WERI-Rb-1 (cell line): ENCODE data around the gene SAMD8.
"Not testable (repeated sequence)": the region's sequence is repeated elsewhere in the genome, so short reads cannot be mapped to it uniquely, and the experiment has no call there.

ENCODE experiments used
- DNase-seq: peaks from one replicate; pipeline ENCODE4 v3.0.0-alpha.2; 2020
- H3K27ac ChIP-seq: fragments of 250-450 bp; sonication (Bioruptor Pico); 2 replicates; pipeline ENCODE4 v1.5.1; 2020; ENCODE audit warnings: mild to moderate bottlenecking, moderate library complexity
- H3K27me3 ChIP-seq: fragments of 250-450 bp; sonication (Bioruptor Pico); 2 replicates; pipeline ENCODE4 v1.5.1; 2021; ENCODE audit warnings: mild to moderate bottlenecking, low read depth, moderate library complexity; ENCODE audit not compliant: insufficient read depth, severe bottlenecking
- H3K36me3 ChIP-seq: fragments of 250-450 bp; sonication (Bioruptor Pico); 2 replicates; pipeline ENCODE4 v1.5.1; 2020; ENCODE audit warnings: mild to moderate bottlenecking, moderate library complexity
- H3K4me3 ChIP-seq: 2 replicates; pipeline ENCODE4 v1.5.1; 2011; ENCODE audit warnings: low read depth, mild to moderate bottlenecking, control low read depth, low read length
- H3K9me3 ChIP-seq: fragments of 250-450 bp; sonication (Bioruptor Pico); 2 replicates; pipeline ENCODE4 v1.5.1; 2021; ENCODE audit warnings: mild to moderate bottlenecking, moderate library complexity; ENCODE audit not compliant: severe bottlenecking
- CTCF ChIP-seq: IDR thresholded peaks from 2 replicates; pipeline ENCODE4 v1.5.1; 2011; ENCODE audit warnings: low read depth, mild to moderate bottlenecking, control low read depth, inconsistent platforms, low read length

Gene SAMD8

GRCh38 chr10:75186310-75186709 is 74.9 kb downstream of the SAMD8 start:
- Histone ChIP-seq H3K27me3 (no peaks in the 10 kb centered on the region), H3K36me3 (no peaks in the 10 kb centered on the region; the same call in 1 of the 2 replicates), H3K27ac (no peak overlapping the region), H3K9me3 (no peaks in the 10 kb centered on the region), H3K4me3 (no peak overlapping the region)
- no peak for TF ChIP-seq CTCF
- no peak for DNase-seq

- Histone ChIP-seq H3K27me3 (no peaks in the 10 kb centered on the region), H3K36me3 (no peaks in the 10 kb centered on the region; the same call in 1 of the 2 replicates), H3K4me3 (no peak overlapping the region), H3K9me3 (no peaks in the 10 kb centered on the region), H3K27ac (no peak overlapping the region; the same call in 1 of the 2 replicates)
- peak; percentile 83 for TF ChIP-seq CTCF
- DNase-seq: peak; percentile 60
Observed at GRCh38 chr10:75187961-75188426, 76.5 kb downstream of the SAMD8 start.

GRCh38 chr10:75188522-75188921 is 77.1 kb downstream of the SAMD8 start:
- not testable (repeated sequence) for H3K27ac ChIP-seq, H3K36me3 ChIP-seq, H3K9me3 ChIP-seq, H3K4me3 ChIP-seq, H3K27me3 ChIP-seq, DNase-seq

GRCh38 chr10:75189266-75190096 is 78.0 kb downstream of the SAMD8 start:
- no peak for DNase-seq
- H3K27me3 ChIP-seq: no peaks in the 10 kb centered on the region
- no peak overlapping the region for H3K27ac ChIP-seq
- no peaks in the 10 kb centered on the region for H3K9me3 ChIP-seq
- TF ChIP-seq CTCF: no peak
- no peaks in the 10 kb centered on the region for H3K36me3 ChIP-seq
- H3K4me3 ChIP-seq: no peak overlapping the region

GRCh38 chr10:75191821-75192568 is 80.5 kb downstream of the SAMD8 start:
- DNase-seq: no peak
- TF ChIP-seq CTCF: no peak
- no peak overlapping the region for H3K4me3 ChIP-seq

GRCh38 chr10:75194625-75195024 is 83.2 kb downstream of the SAMD8 start:
- not testable (repeated sequence) for DNase-seq, H3K4me3 ChIP-seq, H3K27me3 ChIP-seq, H3K9me3 ChIP-seq, H3K36me3 ChIP-seq, H3K27ac ChIP-seq

More at GRCh38 chr10:75191821-75192568, 80.5 kb downstream of the SAMD8 start:
- Histone ChIP-seq H3K36me3 (no peaks in the 10 kb centered on the region), H3K9me3 (no peaks in the 10 kb centered on the region), H3K27me3 (no peaks in the 10 kb centered on the region), H3K27ac (no peak overlapping the region)
